Activated CD4-positive, alpha-beta T cell treated with anti-CD3 and anti-CD28 coated beads, Interleukin-2, amount 10 ng/mL, durations not matched to agents 7 days and 5 days (primary cell): Measurements from ENCODE around the gene FREM2. TPM values are rescaled to one million over a fixed set of nuclear protein-coding genes. Genes with fewer than 3 reads are reported as not detected.

Source experiments
- CTCF ChIA-PET: fragments of 350-600 bp; sonication (Branson Sonifier 250); formaldehyde crosslinking; loops from one replicate; lab custom pipeline; 2021; ENCODE audit warnings: antibody characterized with exemption; lab: Charles Lee
- POLR2A ChIA-PET: fragments of 350-600 bp; sonication (Branson Sonifier 250); formaldehyde crosslinking; loops from one replicate; lab custom pipeline; 2021; ENCODE audit warnings: antibody characterized with exemption; lab: Charles Lee
- DNase-seq: peaks from one replicate; pipeline ENCODE4 v3.0.0-alpha.2; 2020
- H3K27ac Mint-ChIP-seq: one replicate; pipeline ENCODE4 v1.8.0; 2021; ENCODE audit warnings: mild to moderate bottlenecking, moderate library complexity, mixed read lengths
- H3K27me3 Mint-ChIP-seq: one replicate; pipeline ENCODE4 v1.8.0; 2021; ENCODE audit warnings: mixed read lengths
- H3K36me3 Mint-ChIP-seq: one replicate; pipeline ENCODE4 v1.8.0; 2021; ENCODE audit warnings: low read depth, mixed read lengths
- H3K4me1 Mint-ChIP-seq: one replicate; pipeline ENCODE4 v1.8.0; 2021; ENCODE audit warnings: mixed read lengths
- H3K4me3 Mint-ChIP-seq: one replicate; pipeline ENCODE4 v1.8.0; 2021; ENCODE audit warnings: mild to moderate bottlenecking, moderate library complexity, mixed read lengths
- H3K9me3 Mint-ChIP-seq: one replicate; pipeline ENCODE4 v1.8.0; 2021; ENCODE audit warnings: mixed read lengths
- total RNA-seq, 2 experiments: library from RNA; stranded (reverse); gene quantifications; one replicate each; pipeline ENCODE4 v1.2.3, GENCODE V29; 2021

FREM2 gene
- total RNA-seq, 2 experiments from 2014 or later: not detected

GRCh38 chr13:38693641-38694040 lies 6.8 kb downstream of the FREM2 start:
- no peaks in the 10 kb centered on the region for H3K27me3 Mint-ChIP-seq
- H3K27ac Mint-ChIP-seq: no peak overlapping the region
- CTCF ChIA-PET: no interaction called here
- no peaks in the 10 kb centered on the region for H3K9me3 Mint-ChIP-seq
- H3K4me3 Mint-ChIP-seq: no peak overlapping the region
- H3K36me3 Mint-ChIP-seq: no peaks in the 10 kb centered on the region
- H3K4me1 Mint-ChIP-seq: no peaks in the 10 kb centered on the region
- no peak for DNase-seq
- POLR2A ChIA-PET: no interaction called here

- no peak overlapping the region for H3K27ac Mint-ChIP-seq
- no peaks in the 10 kb centered on the region for H3K4me1 Mint-ChIP-seq
- no peaks in the 10 kb centered on the region for H3K36me3 Mint-ChIP-seq
- no peak overlapping the region for H3K4me3 Mint-ChIP-seq
- CTCF ChIA-PET: no interaction called here
- H3K27me3 Mint-ChIP-seq: peaks cover 4% of the 10 kb centered on the region
- no peak for DNase-seq
- no peaks in the 10 kb centered on the region for H3K9me3 Mint-ChIP-seq
- POLR2A ChIA-PET: no interaction called here
Observed at GRCh38 chr13:38697197-38697596, 10.3 kb downstream of the FREM2 start.

- Mint-ChIP-seq H3K4me1 (no peaks in the 10 kb centered on the region), H3K9me3 (no peaks in the 10 kb centered on the region), H3K4me3 (no peak overlapping the region), H3K27me3 (peaks cover 4% of the 10 kb centered on the region), H3K36me3 (no peaks in the 10 kb centered on the region), H3K27ac (no peak overlapping the region)
- ChIA-PET POLR2A (no interaction called here), CTCF (no interaction called here)
- no peak for DNase-seq
Observed at GRCh38 chr13:38697628-38698333, 10.9 kb downstream of the FREM2 start.

- POLR2A ChIA-PET: no interaction called here
- Mint-ChIP-seq H3K27me3 (peaks cover 4% of the 10 kb centered on the region), H3K4me3 (no peak overlapping the region)
Observed at GRCh38 chr13:38700051-38700450, 13.2 kb downstream of the FREM2 start.

GRCh38 chr13:38702669-38703068 lies 15.8 kb downstream of the FREM2 start:
- H3K27ac Mint-ChIP-seq: no peak overlapping the region
- no peak for DNase-seq
- POLR2A ChIA-PET: no interaction called here
- H3K27me3 Mint-ChIP-seq: peaks cover 4% of the 10 kb centered on the region
- H3K9me3 Mint-ChIP-seq: no peaks in the 10 kb centered on the region
- no peaks in the 10 kb centered on the region for H3K36me3 Mint-ChIP-seq
- CTCF ChIA-PET: no interaction called here
- H3K4me3 Mint-ChIP-seq: no peak overlapping the region
- H3K4me1 Mint-ChIP-seq: no peaks in the 10 kb centered on the region

More at GRCh38 chr13:38700051-38700450, 13.2 kb downstream of the FREM2 start:
- H3K36me3 Mint-ChIP-seq: no peaks in the 10 kb centered on the region
- CTCF ChIA-PET: no interaction called here
- no peaks in the 10 kb centered on the region for H3K4me1 Mint-ChIP-seq
- no peak overlapping the region for H3K27ac Mint-ChIP-seq
- H3K9me3 Mint-ChIP-seq: no peaks in the 10 kb centered on the region
- DNase-seq: no peak

- H3K9me3 Mint-ChIP-seq: no peaks in the 10 kb centered on the region
- POLR2A ChIA-PET: no interaction called here
- peaks cover 4% of the 10 kb centered on the region for H3K27me3 Mint-ChIP-seq
Observed at GRCh38 chr13:38703255-38703654, 16.4 kb downstream of the FREM2 start.

GRCh38 chr13:38705365-38705764 lies 18.5 kb downstream of the FREM2 start:
- CTCF ChIA-PET: no interaction called here
- Mint-ChIP-seq H3K27me3 (no peaks in the 10 kb centered on the region), H3K4me1 (no peaks in the 10 kb centered on the region), H3K9me3 (no peaks in the 10 kb centered on the region), H3K36me3 (no peaks in the 10 kb centered on the region), H3K27ac (no peak overlapping the region), H3K4me3 (no peak overlapping the region)
- no peak for DNase-seq
- POLR2A ChIA-PET: no interaction called here

More at GRCh38 chr13:38703255-38703654, 16.4 kb downstream of the FREM2 start:
- no peaks in the 10 kb centered on the region for H3K36me3 Mint-ChIP-seq
- CTCF ChIA-PET: no interaction called here
- no peaks in the 10 kb centered on the region for H3K4me1 Mint-ChIP-seq
- H3K4me3 Mint-ChIP-seq: no peak overlapping the region
- DNase-seq: no peak
- no peak overlapping the region for H3K27ac Mint-ChIP-seq

GRCh38 chr13:38707460-38707859 lies 20.6 kb downstream of the FREM2 start:
- Mint-ChIP-seq H3K4me1 (no peaks in the 10 kb centered on the region), H3K4me3 (no peak overlapping the region), H3K36me3 (no peaks in the 10 kb centered on the region), H3K9me3 (no peaks in the 10 kb centered on the region), H3K27ac (no peak overlapping the region), H3K27me3 (no peaks in the 10 kb centered on the region)
- no peak for DNase-seq
- POLR2A ChIA-PET: no interaction called here
- CTCF ChIA-PET: no interaction called here

GRCh38 chr13:38713046-38713445 lies 26.2 kb downstream of the FREM2 start:
- Mint-ChIP-seq H3K27ac (no peak overlapping the region), H3K4me1 (no peaks in the 10 kb centered on the region), H3K4me3 (no peak overlapping the region), H3K36me3 (no peaks in the 10 kb centered on the region), H3K9me3 (no peaks in the 10 kb centered on the region), H3K27me3 (peaks cover 2% of the 10 kb centered on the region)
- DNase-seq: no peak
- ChIA-PET CTCF (no interaction called here), POLR2A (no interaction called here)

GRCh38 chr13:38718374-38718773 lies 31.5 kb downstream of the FREM2 start:
- DNase-seq: no peak
- ChIA-PET POLR2A (no interaction called here), CTCF (no interaction called here)
- H3K4me1 Mint-ChIP-seq: no peaks in the 10 kb centered on the region
- no peaks in the 10 kb centered on the region for H3K9me3 Mint-ChIP-seq
- H3K27ac Mint-ChIP-seq: no peak overlapping the region
- H3K36me3 Mint-ChIP-seq: no peaks in the 10 kb centered on the region
- H3K27me3 Mint-ChIP-seq: peaks cover 2% of the 10 kb centered on the region
- no peak overlapping the region for H3K4me3 Mint-ChIP-seq

GRCh38 chr13:38730332-38730731 lies 43.5 kb downstream of the FREM2 start:
- CTCF ChIA-PET: interaction anchor here (0.6 kb wide), 1 partner anchor 9 kb away, joined by 3 read pairs; no protein-coding TSS in a partner anchor
- H3K27ac Mint-ChIP-seq: no peak overlapping the region
- H3K36me3 Mint-ChIP-seq: no peaks in the 10 kb centered on the region
- H3K4me1 Mint-ChIP-seq: no peaks in the 10 kb centered on the region
- DNase-seq: no peak
- peaks cover 5% of the 10 kb centered on the region for H3K27me3 Mint-ChIP-seq
- H3K9me3 Mint-ChIP-seq: no peaks in the 10 kb centered on the region
- no peak overlapping the region for H3K4me3 Mint-ChIP-seq
- POLR2A ChIA-PET: no interaction called here

- no peak overlapping the region for H3K4me3 Mint-ChIP-seq
- no peaks in the 10 kb centered on the region for H3K36me3 Mint-ChIP-seq
- no peak for DNase-seq
- no peaks in the 10 kb centered on the region for H3K9me3 Mint-ChIP-seq
- peaks cover 8% of the 10 kb centered on the region for H3K27me3 Mint-ChIP-seq
- H3K27ac Mint-ChIP-seq: no peak overlapping the region
- ChIA-PET CTCF (no interaction called here), POLR2A (no interaction called here)
- H3K4me1 Mint-ChIP-seq: no peaks in the 10 kb centered on the region
Observed at GRCh38 chr13:38733146-38733545, 46.3 kb downstream of the FREM2 start.

GRCh38 chr13:38735665-38736440 lies 49.0 kb downstream of the FREM2 start:
- Mint-ChIP-seq H3K27me3 (peaks cover 8% of the 10 kb centered on the region), H3K27ac (no peak overlapping the region), H3K36me3 (no peaks in the 10 kb centered on the region), H3K4me1 (no peaks in the 10 kb centered on the region), H3K9me3 (no peaks in the 10 kb centered on the region), H3K4me3 (no peak overlapping the region)
- ChIA-PET POLR2A (no interaction called here), CTCF (no interaction called here)
- no peak for DNase-seq
